GM18861 (cell line): ENCODE results near the gene SYCE3.
"Not testable (repeated sequence)": the region's sequence is repeated elsewhere in the genome, so short reads cannot be mapped to it uniquely, and the experiment has no call there.

ENCODE experiments used
- ATAC-seq: cut with Tn5 transposase; IDR thresholded peaks from one replicate; pipeline ENCODE4 v1.9.1; 2021; ENCODE audit not compliant: unreplicated experiment

SYCE3 gene

GRCh38 chr22:50562523-50563412 lies at the start of gene SYCE3:
Gene SYCE3 (minus strand): TSS chr22:50562919. CDS start chr22:50556405, 6,514 bp downstream.
- peak; percentile 73 for ATAC-seq

- no peak for ATAC-seq
Observed at GRCh38 chr22:50612168-50612527, 49.4 kb upstream of the SYCE3 start.

- no peak for ATAC-seq
Observed at GRCh38 chr22:50611341-50612060, 48.8 kb upstream of the SYCE3 start.

GRCh38 chr22:50610581-50610980 lies 47.9 kb upstream of the SYCE3 start:
- no peak for ATAC-seq

GRCh38 chr22:50610041-50610451 lies 47.3 kb upstream of the SYCE3 start:
- ATAC-seq, result no peak

- ATAC-seq, result no peak
Observed at GRCh38 chr22:50609599-50609998, 46.9 kb upstream of the SYCE3 start.

GRCh38 chr22:50608996-50609395 lies 46.3 kb upstream of the SYCE3 start:
- ATAC-seq, result no peak

- not testable (repeated sequence) for ATAC-seq
Observed at GRCh38 chr22:50608058-50608840, 45.5 kb upstream of the SYCE3 start.

- ATAC-seq, result no peak
Observed at GRCh38 chr22:50607659-50608020, 44.9 kb upstream of the SYCE3 start.

GRCh38 chr22:50606946-50607658 lies 44.4 kb upstream of the SYCE3 start:
- ATAC-seq, result no peak

GRCh38 chr22:50606165-50606945 lies 43.6 kb upstream of the SYCE3 start:
- ATAC-seq, result no peak

- ATAC-seq, result no peak
Observed at GRCh38 chr22:50605613-50606074, 42.9 kb upstream of the SYCE3 start.

GRCh38 chr22:50605002-50605612 lies 42.4 kb upstream of the SYCE3 start:
- no peak for ATAC-seq

- ATAC-seq, result no peak
Observed at GRCh38 chr22:50604256-50605001, 41.7 kb upstream of the SYCE3 start.

GRCh38 chr22:50603511-50604255 lies 41.0 kb upstream of the SYCE3 start:
- ATAC-seq, result no peak

GRCh38 chr22:50602338-50602700 lies 39.6 kb upstream of the SYCE3 start:
- ATAC-seq, result no peak

- ATAC-seq, result no peak
Observed at GRCh38 chr22:50601669-50602337, 39.1 kb upstream of the SYCE3 start.
